Testis (tissue), 2 donors: ENCODE data around the gene ALG3.

ENCODE experiments used
- CTCF ChIP-seq, 3 experiments: fragments of 450-650 bp in 2 of 3; fragments of 200-600 bp in 1 of 3; sonication (generic) in 1 of 3; IDR thresholded peaks; one replicate each; pipeline ENCODE4 v1.5.1; 2016 to 2019; ENCODE audit warnings: antibody characterized with exemption in 3 of 3, mild to moderate bottlenecking in 2 of 3, moderate library complexity in 1 of 3
- POLR2A ChIP-seq: fragments of 450-650 bp; IDR thresholded peaks from one replicate; pipeline ENCODE4 v1.6.1; 2017; ENCODE audit warnings: antibody characterized with exemption, mild to moderate bottlenecking, moderate library complexity

DNA sequence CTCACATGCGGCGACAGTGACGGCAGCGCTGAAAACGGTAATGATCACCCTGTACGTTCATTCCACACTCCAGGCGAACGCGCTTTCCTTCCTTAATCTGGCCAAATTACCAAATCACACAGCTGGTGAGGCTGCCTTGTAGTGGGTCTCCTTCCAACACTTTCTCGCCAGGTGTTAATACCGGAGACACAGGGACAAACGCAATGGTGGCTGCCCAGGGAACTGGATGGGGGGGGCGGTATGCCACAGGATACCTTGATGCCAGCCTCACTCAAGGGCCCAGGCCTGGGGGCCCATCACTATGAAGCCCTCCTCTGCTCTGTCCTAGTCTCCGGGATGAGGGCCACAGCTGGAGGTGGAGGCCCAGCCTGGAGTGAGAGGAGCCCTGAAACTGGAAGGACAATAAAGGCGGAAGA is 14.0 kb upstream of the ALG3 start:
- TF ChIP-seq CTCF (IDR thresholded peaks at IDR 0.05): no peak
- TF ChIP-seq POLR2A: no peak
